ENCODE data around the gene QDPR. TPM values are rescaled to one million over a fixed set of nuclear protein-coding genes. Genes with fewer than 3 reads are reported as not detected.
"Not testable (repeated sequence)": the region's sequence is repeated elsewhere in the genome, so short reads cannot be mapped to it uniquely, and the experiment has no call there.

Gene QDPR
- total RNA-seq, 2 donors from 2014 or later = 5.8 to 14.8 TPM

GRCh38 chr4:17546222-17546621, 34.3 kb upstream of the QDPR start:
- TF ChIP-seq CTCF (IDR thresholded peaks at IDR 0.05) = no peak
- H3K9me3 ChIP-seq = no peaks in the 10 kb centered on the region
- H3K27me3 ChIP-seq = no peaks in the 10 kb centered on the region
- no peak overlapping the region for H3K4me3 ChIP-seq
- no peaks in the 10 kb centered on the region for H3K36me3 ChIP-seq
- DNase-seq (ENCODE audit: low spot score) = no peak
- H3K27ac ChIP-seq = no peak overlapping the region
- no peaks in the 10 kb centered on the region for H3K4me1 ChIP-seq

- H3K4me3 ChIP-seq = no peak overlapping the region
- H3K4me1 ChIP-seq = no peaks in the 10 kb centered on the region
- no peak for DNase-seq (ENCODE audit: low spot score)
- H3K9me3 ChIP-seq = no peaks in the 10 kb centered on the region
- H3K27ac ChIP-seq = no peak overlapping the region
- no peaks in the 10 kb centered on the region for H3K36me3 ChIP-seq
- no peaks in the 10 kb centered on the region for H3K27me3 ChIP-seq
- TF ChIP-seq CTCF (IDR thresholded peaks at IDR 0.05) = no peak
Observed at GRCh38 chr4:17545374-17546140, 33.7 kb upstream of the QDPR start.

- Histone ChIP-seq H3K9me3 (no peaks in the 10 kb centered on the region), H3K27me3 (no peaks in the 10 kb centered on the region), H3K27ac (no peak overlapping the region), H3K36me3 (no peaks in the 10 kb centered on the region), H3K4me3 (no peak overlapping the region), H3K4me1 (no peaks in the 10 kb centered on the region)
- no peak for DNase-seq (ENCODE audit: low spot score)
- TF ChIP-seq CTCF (IDR thresholded peaks at IDR 0.05) = no peak
Observed at GRCh38 chr4:17544831-17545234, 32.9 kb upstream of the QDPR start.

GRCh38 chr4:17544205-17544604, 32.3 kb upstream of the QDPR start:
- no peak for TF ChIP-seq CTCF (IDR thresholded peaks at IDR 0.05)

GRCh38 chr4:17537060-17537459, 25.2 kb upstream of the QDPR start:
- not testable (repeated sequence) for H3K36me3 ChIP-seq; H3K27ac ChIP-seq; H3K27me3 ChIP-seq; DNase-seq (ENCODE audit: low spot score); H3K4me3 ChIP-seq; H3K4me1 ChIP-seq; H3K9me3 ChIP-seq

More at GRCh38 chr4:17544205-17544604, 32.3 kb upstream of the QDPR start:
- Histone ChIP-seq H3K4me3 (no peak overlapping the region), H3K9me3 (no peaks in the 10 kb centered on the region), H3K36me3 (no peaks in the 10 kb centered on the region), H3K27me3 (no peaks in the 10 kb centered on the region), H3K4me1 (no peaks in the 10 kb centered on the region), H3K27ac (no peak overlapping the region)
- no peak for DNase-seq (ENCODE audit: low spot score)

- no peak for TF ChIP-seq CTCF (IDR thresholded peaks at IDR 0.05)
- Histone ChIP-seq H3K9me3 (no peaks in the 10 kb centered on the region), H3K27ac (no peak overlapping the region), H3K4me3 (no peak overlapping the region), H3K36me3 (no peaks in the 10 kb centered on the region), H3K27me3 (no peaks in the 10 kb centered on the region), H3K4me1 (no peaks in the 10 kb centered on the region)
- no peak for DNase-seq (ENCODE audit: low spot score)
Observed at GRCh38 chr4:17535906-17536305, 24.0 kb upstream of the QDPR start.

Data from right atrium auricular region (tissue), 2 donors.